Thyroid gland (tissue), 4 donors: ENCODE results near the gene CARF.

Experiments used
- POLR2A ChIP-seq, 2 donors: fragments of 450-650 bp; IDR thresholded peaks; one replicate each; pipeline ENCODE4 v1.6.1; 2017; ENCODE audit warnings: antibody characterized with exemption in 2 of 2, mild to moderate bottlenecking in 2 of 2, moderate library complexity in 1 of 2
- TF ChIP-seq, protein P1 (sequence below), 6 experiments: fragments of 200-600 bp in 3 of 6; fragments of 450-650 bp in 3 of 6; sonication (generic) in 3 of 6; IDR thresholded peaks; one replicate each; pipeline ENCODE4 v1.5.1; 2016 to 2019; ENCODE audit warnings: antibody characterized with exemption in 6 of 6, mild to moderate bottlenecking in 2 of 6, inconsistent platforms in 1 of 6, moderate library complexity in 1 of 6

DNA sequence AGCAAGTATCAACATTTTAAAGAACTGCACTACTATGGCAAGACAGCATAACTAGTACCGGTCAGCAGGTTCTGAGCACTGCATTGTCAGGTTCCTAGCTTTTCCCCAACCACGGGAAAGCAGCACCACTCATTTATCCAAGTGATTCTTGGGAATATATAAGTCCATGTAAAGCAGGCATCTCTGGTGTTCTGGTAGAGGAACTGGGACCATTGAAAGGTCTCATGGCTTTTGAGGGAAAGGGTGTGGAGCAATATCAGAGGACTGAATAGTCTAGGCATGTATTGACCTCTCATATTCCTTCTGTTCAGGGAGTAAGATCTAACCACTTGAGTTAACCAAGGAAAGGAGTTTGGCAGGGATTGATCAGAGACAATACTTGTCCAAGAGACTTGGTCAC is 34.4 kb upstream of the CARF start:
- TF ChIP-seq, protein P1, sequence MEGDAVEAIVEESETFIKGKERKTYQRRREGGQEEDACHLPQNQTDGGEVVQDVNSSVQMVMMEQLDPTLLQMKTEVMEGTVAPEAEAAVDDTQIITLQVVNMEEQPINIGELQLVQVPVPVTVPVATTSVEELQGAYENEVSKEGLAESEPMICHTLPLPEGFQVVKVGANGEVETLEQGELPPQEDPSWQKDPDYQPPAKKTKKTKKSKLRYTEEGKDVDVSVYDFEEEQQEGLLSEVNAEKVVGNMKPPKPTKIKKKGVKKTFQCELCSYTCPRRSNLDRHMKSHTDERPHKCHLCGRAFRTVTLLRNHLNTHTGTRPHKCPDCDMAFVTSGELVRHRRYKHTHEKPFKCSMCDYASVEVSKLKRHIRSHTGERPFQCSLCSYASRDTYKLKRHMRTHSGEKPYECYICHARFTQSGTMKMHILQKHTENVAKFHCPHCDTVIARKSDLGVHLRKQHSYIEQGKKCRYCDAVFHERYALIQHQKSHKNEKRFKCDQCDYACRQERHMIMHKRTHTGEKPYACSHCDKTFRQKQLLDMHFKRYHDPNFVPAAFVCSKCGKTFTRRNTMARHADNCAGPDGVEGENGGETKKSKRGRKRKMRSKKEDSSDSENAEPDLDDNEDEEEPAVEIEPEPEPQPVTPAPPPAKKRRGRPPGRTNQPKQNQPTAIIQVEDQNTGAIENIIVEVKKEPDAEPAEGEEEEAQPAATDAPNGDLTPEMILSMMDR (IDR thresholded peaks at IDR 0.05) = no peak
- TF ChIP-seq POLR2A (IDR thresholded peaks at IDR 0.05) = no peak
